BJ (cell line): ENCODE results near the gene ZNF22. TPM values are rescaled to one million over a fixed set of nuclear protein-coding genes. Genes with fewer than 3 reads are reported as not detected.
A peak's percentile ranks its signal among the peaks of the same experiment; 100 is the strongest.

Experiments
- CTCF ChIA-PET: fragments of 350-600 bp; formaldehyde crosslinking; extraction: SDS; loops from one replicate; lab custom pipeline; 2021; ENCODE audit warnings: antibody characterized with exemption, inconsistent platforms; lab: Yijun Ruan, JAX
- POLR2A ChIA-PET: fragments of 300-600 bp; sonication (Branson Sonifier 250); formaldehyde crosslinking; extraction: SDS; loops from one replicate; lab custom pipeline; 2021; ENCODE audit warnings: antibody characterized with exemption; lab: Charles Lee
- DNase-seq: peaks from one replicate; pipeline ENCODE4 v3.0.0-alpha.2; 2011; ENCODE audit warnings: low read depth
- H3K27me3 ChIP-seq: 2 replicates; pipeline ENCODE4 v1.6.0; 2011; ENCODE audit warnings: low read length; ENCODE audit not compliant: control insufficient read depth, insufficient read depth
- H3K36me3 ChIP-seq: 2 replicates; pipeline ENCODE4 v1.5.1; 2011; ENCODE audit warnings: low read length; ENCODE audit not compliant: control insufficient read depth, insufficient read depth
- H3K4me3 ChIP-seq: 2 replicates; pipeline ENCODE4 v1.5.1; 2011; ENCODE audit warnings: low read depth, mild to moderate bottlenecking, control low read depth, low read length
- CTCF ChIP-seq: IDR thresholded peaks from 2 replicates; pipeline ENCODE4 v1.5.1; 2011; ENCODE audit warnings: low read depth, mild to moderate bottlenecking, control low read depth, inconsistent platforms, low read length, moderate library complexity; ENCODE audit not compliant: insufficient read depth
- polyA plus RNA-seq: library from polyadenylated mRNA; depleted of rRNA; stranded (reverse); fragments of >200 nt; gene quantifications from 2 replicates; pipeline ENCODE4 v1.2.3, GENCODE V29; 2011

The ZNF22 gene
- polyA plus RNA-seq, 1 experiment, result 7.2 TPM

GRCh38 chr10:44998146-44998631 lies 2.5 kb upstream of the ZNF22 start:
- ChIA-PET CTCF (interaction anchor here (0.6 to 0.9 kb wide), 2 partner anchors 10 to 1556 kb away, joined by 3 read pairs; no protein-coding TSS in a partner anchor), POLR2A (no interaction called here)
- Histone ChIP-seq H3K36me3 (no peaks in the 10 kb centered on the region), H3K4me3 (no peak overlapping the region), H3K27me3 (no peaks in the 10 kb centered on the region)
- DNase-seq, result no peak
- no peak for TF ChIP-seq CTCF

GRCh38 chr10:45000138-45000751 lies 478 bp upstream of the ZNF22 start:
- no peak for DNase-seq
- H3K4me3 ChIP-seq, result peak overlapping the region; percentile 52
- POLR2A ChIA-PET, result no interaction called here
- no peaks in the 10 kb centered on the region for H3K27me3 ChIP-seq
- H3K36me3 ChIP-seq, result no peaks in the 10 kb centered on the region
- TF ChIP-seq CTCF, result no peak
- CTCF ChIA-PET, result interaction anchor here (0.6 to 1.6 kb wide), 4 partner anchors 22 to 37 kb away, joined by 3 read pairs; partner anchors contain the start of gene DEPP1

GRCh38 chr10:45001381-45002148 lies 842 bp downstream of the ZNF22 start:
- peak; percentile 42; the same call in 1 of the 2 replicates for TF ChIP-seq CTCF
- ChIA-PET CTCF (interaction anchor here (0.8 to 1.6 kb wide), 4 partner anchors 20 to 57 kb away, joined by 3 to 4 read pairs (median 3); partner anchors contain the start of gene DEPP1), POLR2A (no interaction called here)
- peak overlapping the region; percentile 52 for H3K4me3 ChIP-seq
- H3K36me3 ChIP-seq, result no peaks in the 10 kb centered on the region
- H3K27me3 ChIP-seq, result no peaks in the 10 kb centered on the region
- DNase-seq, result no peak

GRCh38 chr10:45003432-45004000 lies 2.8 kb downstream of the ZNF22 start:
- Histone ChIP-seq H3K36me3 (no peaks in the 10 kb centered on the region), H3K27me3 (no peaks in the 10 kb centered on the region), H3K4me3 (no peak overlapping the region)
- DNase-seq, result no peak
- CTCF ChIA-PET, result interaction anchor here (2.0 kb wide), 1 partner anchor 71 kb away, joined by 12 read pairs; no protein-coding TSS in a partner anchor
- POLR2A ChIA-PET, result no interaction called here
- no peak for TF ChIP-seq CTCF

- no peak for TF ChIP-seq CTCF
- ChIA-PET POLR2A (no interaction called here), CTCF (interaction anchor here (2.0 kb wide), 1 partner anchor 72 kb away, joined by 12 read pairs; no protein-coding TSS in a partner anchor)
- no peak overlapping the region for H3K4me3 ChIP-seq
- no peaks in the 10 kb centered on the region for H3K36me3 ChIP-seq
- no peaks in the 10 kb centered on the region for H3K27me3 ChIP-seq
- no peak for DNase-seq
These were observed 3.9 kb downstream of the ZNF22 start for GRCh38 chr10:45004661-45005060.
